ENCODE measurements around the gene ARL2.

DNA sequence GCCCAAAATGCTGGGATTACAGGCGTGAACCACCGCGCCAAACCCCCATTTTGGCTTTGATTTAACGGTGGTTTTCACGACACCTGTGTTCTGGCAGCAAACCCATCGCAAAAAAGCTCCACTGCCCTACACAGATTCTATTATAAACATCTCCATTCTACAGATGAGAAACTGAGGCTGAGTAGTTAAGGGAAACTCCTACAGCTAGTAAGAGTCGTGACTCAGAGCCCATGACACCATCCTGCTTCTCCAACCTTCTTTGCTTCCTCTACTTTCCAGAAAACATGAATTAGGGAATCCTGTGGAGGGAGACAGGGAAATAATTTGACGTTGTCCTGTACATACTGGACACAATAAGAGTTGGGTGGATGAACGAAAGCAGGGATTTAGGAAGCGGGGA lies 12.8 kb downstream of the ARL2 start:
- TF ChIP-seq, protein P1, sequence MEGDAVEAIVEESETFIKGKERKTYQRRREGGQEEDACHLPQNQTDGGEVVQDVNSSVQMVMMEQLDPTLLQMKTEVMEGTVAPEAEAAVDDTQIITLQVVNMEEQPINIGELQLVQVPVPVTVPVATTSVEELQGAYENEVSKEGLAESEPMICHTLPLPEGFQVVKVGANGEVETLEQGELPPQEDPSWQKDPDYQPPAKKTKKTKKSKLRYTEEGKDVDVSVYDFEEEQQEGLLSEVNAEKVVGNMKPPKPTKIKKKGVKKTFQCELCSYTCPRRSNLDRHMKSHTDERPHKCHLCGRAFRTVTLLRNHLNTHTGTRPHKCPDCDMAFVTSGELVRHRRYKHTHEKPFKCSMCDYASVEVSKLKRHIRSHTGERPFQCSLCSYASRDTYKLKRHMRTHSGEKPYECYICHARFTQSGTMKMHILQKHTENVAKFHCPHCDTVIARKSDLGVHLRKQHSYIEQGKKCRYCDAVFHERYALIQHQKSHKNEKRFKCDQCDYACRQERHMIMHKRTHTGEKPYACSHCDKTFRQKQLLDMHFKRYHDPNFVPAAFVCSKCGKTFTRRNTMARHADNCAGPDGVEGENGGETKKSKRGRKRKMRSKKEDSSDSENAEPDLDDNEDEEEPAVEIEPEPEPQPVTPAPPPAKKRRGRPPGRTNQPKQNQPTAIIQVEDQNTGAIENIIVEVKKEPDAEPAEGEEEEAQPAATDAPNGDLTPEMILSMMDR (IDR thresholded peaks at IDR 0.05), result no peak
- no peak for TF ChIP-seq NFYB (CRISPR knock-in tag; conservative IDR thresholded peaks at IDR 0.05; ENCODE audit: low read depth)
- TF ChIP-seq, protein P2, sequence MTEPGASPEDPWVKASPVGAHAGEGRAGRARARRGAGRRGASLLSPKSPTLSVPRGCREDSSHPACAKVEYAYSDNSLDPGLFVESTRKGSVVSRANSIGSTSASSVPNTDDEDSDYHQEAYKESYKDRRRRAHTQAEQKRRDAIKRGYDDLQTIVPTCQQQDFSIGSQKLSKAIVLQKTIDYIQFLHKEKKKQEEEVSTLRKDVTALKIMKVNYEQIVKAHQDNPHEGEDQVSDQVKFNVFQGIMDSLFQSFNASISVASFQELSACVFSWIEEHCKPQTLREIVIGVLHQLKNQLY (CRISPR knock-in tag; IDR thresholded peaks at IDR 0.05), result no peak
- TF ChIP-seq, protein P3, sequence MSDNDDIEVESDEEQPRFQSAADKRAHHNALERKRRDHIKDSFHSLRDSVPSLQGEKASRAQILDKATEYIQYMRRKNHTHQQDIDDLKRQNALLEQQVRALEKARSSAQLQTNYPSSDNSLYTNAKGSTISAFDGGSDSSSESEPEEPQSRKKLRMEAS (CRISPR knock-in tag; IDR thresholded peaks at IDR 0.05), result no peak
- TF ChIP-seq, protein P4, sequence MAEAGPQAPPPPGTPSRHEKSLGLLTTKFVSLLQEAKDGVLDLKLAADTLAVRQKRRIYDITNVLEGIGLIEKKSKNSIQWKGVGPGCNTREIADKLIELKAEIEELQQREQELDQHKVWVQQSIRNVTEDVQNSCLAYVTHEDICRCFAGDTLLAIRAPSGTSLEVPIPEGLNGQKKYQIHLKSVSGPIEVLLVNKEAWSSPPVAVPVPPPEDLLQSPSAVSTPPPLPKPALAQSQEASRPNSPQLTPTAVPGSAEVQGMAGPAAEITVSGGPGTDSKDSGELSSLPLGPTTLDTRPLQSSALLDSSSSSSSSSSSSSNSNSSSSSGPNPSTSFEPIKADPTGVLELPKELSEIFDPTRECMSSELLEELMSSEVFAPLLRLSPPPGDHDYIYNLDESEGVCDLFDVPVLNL (CRISPR knock-in tag; IDR thresholded peaks at IDR 0.05; ENCODE audit: borderline replicate concordance, low read depth), result no peak
- TF ChIP-seq FOXJ3 (CRISPR knock-in tag; IDR thresholded peaks at IDR 0.05; ENCODE audit: borderline replicate concordance), result no peak
- TF ChIP-seq ZNF138 (CRISPR knock-in tag; conservative IDR thresholded peaks at IDR 0.05), result no peak
- TF ChIP-seq KAT7 (CRISPR knock-in tag; IDR thresholded peaks at IDR 0.05; ENCODE audit: borderline replicate concordance), result no peak
- no peak for TF ChIP-seq NFATC4 (CRISPR knock-in tag; IDR thresholded peaks at IDR 0.05)
- TF ChIP-seq ZNF263 (CRISPR knock-in tag; IDR thresholded peaks at IDR 0.05; ENCODE audit: low read depth), result no peak

Measured in WTC11 (cell line).